NCI-H1048 (cell line): ENCODE results near the gene KMT5B.

ENCODE experiments used
- DNase-seq: peaks from one replicate; lab custom pipeline; 2025; lab: John Stamatoyannopoulos, UW

KMT5B gene

DNA sequence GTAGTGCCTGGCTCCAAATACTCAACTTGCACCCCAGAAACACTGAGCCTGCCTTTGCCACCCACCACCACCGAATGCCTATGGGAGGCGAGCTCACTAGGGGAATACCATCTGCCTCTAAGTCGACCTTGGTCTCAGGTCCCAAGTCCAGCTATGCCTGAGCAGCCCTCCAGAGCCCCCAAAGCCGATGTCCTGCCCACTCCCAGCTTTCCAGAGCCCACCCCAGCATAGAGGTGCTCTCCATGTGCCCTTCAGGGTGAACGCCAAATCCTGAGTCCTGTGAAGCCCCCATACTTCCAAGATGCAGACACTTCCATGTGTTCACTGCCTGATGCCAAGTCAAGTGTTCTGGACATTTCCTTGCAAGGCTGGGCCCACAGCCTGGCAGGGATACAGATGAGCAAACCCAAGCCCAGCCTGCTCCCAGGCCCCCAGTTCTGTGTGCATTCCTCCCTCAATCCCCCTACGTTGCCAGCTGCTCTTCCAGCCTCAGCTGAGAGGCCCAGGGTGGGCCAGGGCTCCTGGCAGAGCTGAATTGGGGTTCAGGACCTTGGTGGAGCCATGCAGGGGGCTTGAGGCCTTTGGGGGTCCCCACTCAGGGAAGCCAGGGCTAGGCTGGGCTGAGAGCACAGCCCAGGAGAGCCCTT lies 2.6 kb upstream of the KMT5B start:
- DNase-seq: no peak

DNA sequence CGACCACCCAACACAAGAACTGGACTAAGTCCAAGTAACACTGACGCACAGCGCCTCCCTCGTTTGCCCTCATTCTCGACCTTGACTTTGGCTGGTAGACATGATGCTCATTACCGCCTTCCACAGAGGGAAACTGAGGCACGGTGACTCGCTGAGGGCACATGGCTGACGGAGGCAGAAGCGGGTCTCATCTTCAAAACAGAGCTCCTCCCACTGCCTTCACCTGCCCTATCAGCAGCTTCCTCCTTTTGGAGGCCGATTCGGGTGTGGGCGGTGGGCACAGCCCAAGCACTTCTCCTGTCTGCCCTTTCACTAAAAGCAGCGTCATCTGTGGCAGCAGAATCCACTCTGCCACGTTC lies 2.0 kb upstream of the KMT5B start:
- no peak for DNase-seq

DNA sequence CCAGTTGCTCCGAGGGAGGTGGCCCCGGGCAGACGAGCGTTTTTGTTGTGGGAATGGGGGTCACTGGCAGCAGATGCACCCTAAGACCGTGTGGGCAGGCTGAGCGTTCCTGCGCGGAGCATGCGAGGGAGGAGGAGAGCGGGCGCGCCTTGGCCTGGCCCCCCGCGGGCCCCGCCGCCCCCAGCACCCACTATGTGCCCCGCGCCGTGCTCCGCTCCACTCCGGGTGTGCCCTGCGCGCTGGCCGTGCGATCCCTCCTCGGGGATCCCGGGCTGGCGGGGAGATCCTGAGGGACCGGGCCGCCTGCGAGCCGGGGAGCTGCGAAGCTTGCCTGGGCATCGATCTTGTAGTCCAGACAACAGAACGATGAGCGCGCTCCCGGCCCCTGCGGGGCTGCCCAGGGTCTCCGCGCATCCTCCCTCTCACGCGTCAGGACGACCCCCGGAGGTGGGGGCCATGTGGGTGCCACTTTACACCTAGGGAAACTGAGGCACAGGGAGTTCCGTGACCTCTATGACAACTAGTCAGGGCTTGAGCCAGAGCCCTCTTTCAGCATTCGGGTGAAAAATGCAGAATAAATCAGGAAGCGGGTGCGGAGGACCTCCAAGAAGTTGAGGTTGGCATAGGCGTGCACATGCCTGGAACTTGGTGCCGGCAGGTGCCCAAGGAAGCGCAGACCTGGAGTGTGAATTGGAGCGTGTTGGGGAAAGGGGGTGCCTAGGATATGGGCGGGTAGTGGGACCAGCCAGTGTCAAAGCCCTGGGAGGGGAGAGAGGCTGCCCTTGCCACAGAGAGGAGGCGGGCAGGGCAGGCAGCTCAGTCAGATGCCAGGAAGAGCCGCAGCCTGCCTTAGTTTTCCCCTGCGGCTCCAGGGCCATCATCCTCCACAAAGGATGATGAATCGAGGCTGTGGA lies 1.3 kb upstream of the KMT5B start:
- no peak for DNase-seq

DNA sequence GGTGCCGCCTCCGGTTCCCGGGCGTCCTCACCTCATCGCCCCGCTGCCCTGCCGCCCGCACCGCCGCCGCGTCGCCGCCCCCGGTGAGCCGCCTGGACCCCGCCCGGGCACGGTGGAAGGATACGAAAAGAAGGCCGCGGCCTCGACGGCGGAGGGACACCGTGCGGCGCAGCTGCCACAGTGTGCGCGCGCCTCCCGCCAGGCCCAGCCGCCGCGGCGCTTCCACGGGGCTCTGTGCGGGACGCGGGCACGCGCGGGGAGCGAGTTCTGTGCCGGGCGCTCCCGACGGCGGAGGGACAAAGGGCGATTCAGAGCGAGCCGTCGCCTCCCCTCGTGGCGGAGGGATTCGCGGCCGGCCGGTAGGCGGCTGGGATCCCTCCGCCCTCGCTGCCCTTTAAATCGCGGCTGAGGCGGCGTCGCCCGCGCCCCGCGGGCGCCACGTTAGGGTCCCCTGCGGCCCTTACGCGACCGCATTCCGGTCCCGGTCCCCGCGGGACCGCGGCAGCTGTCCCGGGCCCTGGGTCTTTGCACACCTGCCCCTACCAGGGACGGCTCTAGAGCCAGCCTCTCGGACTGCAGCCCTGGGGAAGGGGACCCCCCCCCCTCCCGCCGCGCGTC lies 568 bp upstream of the KMT5B start:
- DNase-seq: peak; percentile 77

DNA sequence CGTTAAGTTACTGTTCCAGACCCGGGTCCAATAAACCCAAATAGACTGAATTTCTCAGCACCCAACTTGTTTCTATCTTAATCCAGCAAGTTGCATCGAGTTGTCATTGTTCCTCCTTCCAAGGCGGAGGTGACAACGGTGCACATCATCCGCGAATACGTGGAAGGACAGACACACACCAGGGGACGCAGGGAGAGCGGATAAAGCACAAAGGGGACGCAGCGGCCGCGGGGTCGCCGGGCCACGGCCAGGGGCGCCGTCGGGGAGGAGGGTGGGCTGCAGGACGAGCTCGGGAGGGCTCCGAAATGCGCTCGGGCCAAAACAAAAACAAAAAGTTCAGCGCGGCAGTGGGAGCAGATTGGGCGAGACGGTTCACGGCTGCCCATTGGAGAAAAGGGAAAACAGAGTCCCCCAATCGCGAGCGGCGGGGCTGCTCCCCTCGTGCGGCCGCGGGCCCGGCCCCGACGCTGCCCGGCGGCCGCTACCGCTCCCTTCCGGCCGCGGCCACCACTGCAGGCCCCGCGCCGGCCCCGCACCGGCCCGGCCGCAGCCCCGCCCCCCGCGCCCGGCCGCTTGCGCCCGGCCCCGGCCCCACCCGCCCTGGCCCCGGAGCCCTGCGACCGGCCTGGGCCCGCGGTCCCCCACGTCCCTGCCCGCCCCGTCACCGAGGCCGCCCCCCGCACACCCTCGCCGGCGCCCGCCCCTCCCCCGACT lies 518 bp downstream of the KMT5B start:
- peak; percentile 20 for DNase-seq

DNA sequence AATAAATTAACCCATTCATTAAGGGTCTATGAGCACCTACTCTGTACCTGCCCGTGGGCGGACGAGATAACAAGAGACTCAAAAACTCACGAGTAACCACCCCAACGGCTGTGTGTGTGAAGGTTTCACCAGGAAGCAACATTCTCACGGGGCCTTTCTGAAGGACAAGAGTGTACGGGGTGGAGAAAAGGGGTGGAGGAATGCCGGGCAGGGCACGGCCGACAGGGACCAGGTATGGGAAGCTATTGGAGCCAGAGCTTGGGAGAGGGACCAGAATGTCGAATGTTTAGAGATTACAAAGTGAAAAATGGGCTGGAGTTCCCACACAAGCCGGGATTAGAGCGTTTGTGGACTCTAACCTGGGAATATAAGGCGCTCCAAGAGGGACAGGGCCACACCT lies 1.6 kb downstream of the KMT5B start:
- no peak for DNase-seq

DNA sequence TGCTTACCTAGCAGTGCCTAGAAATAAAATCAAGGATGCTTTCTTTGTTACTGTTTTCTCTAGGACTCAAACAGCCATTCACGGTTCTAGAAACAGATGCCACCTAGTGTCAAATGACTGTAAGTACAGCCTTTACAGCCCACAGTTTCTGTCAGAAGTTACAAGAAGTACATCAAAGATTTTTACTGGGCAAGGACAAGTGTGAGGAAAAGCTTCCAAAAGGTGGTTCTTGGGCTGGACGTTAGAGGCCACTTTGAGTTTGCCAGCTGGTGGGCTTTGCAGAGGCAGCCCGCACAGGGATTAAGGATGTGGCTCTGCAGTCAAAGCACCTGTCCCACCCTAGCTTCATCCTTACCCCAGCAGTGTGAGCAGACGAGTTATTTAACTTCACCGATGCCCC lies 6.9 kb downstream of the KMT5B start:
- peak; percentile 33 for DNase-seq

DNA sequence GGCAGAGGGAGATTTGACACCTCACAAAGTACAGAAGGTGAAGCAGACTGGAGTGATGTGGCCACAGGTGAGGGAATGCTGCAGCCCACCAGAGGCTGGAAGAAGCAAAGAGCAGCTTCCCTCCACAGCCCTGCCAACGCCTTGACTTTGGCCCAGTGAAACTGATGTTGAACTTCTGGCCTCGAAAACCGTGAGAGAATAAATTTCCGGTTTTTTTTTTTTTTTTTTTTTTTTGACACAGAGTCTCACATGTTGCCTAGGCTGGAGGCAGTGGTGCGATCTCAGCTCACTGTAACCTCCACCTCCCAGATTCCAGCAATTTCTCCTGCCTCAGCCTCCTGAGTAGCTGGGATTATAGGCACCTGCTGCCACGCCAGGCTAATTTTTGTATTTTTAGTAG lies 8.7 kb downstream of the KMT5B start:
- no peak for DNase-seq

DNA sequence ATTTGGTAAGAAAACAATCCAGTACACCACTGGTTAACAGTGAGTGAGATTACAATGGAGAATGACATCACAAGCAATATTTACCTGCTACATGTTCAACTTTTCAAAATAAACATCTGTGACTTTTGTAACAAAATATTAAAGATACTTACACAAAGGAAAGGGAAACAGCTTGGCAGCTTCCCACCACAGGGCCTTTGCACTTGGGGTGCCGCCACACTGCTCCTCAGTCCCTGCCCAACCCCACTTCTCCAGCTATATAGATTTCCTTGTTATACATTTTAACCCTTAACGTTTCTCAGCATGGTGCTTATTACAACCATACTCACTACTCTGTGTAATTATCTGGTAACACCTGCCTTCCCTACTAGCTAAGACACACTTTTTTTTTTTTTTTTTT lies 10.9 kb downstream of the KMT5B start:
- DNase-seq: no peak

DNA sequence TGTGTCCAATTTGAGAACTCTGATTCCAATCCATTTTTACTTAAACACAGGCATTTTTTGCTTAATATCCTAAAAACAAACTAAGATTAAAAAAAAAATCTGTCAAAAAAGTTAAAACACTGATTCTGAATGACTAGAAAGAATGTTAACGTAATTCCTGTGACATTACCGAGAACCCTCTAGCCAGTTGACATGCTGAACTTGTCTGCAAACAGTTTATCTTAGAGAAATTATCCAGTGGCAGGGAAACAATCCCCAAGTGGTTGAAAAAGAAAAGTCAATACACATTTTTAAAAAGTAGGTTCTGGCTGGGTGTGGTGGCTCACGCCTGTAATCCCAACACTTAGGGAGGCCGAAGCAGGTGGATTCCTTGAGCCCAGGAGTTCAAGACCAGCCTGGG lies 11.6 kb downstream of the KMT5B start:
- no peak for DNase-seq

DNA sequence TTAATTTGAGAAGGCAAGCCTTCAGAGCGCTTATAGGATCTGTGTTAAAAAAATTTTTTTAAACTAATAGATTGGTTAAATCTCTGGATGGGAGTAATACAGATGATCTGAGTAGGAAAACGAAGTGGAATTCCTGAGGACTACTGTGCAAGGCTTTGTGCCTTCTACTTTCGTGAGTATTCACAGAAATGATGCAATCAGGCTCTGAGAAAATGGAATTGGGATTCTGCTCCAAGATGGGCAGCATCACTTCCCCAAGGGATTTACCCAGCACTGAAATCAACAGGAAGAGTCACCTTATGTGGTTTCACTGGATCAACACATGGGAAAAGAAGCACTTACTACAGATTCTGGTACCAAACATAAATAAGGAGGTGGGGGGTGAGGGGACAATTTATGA lies 12.5 kb downstream of the KMT5B start:
- no peak for DNase-seq

DNA sequence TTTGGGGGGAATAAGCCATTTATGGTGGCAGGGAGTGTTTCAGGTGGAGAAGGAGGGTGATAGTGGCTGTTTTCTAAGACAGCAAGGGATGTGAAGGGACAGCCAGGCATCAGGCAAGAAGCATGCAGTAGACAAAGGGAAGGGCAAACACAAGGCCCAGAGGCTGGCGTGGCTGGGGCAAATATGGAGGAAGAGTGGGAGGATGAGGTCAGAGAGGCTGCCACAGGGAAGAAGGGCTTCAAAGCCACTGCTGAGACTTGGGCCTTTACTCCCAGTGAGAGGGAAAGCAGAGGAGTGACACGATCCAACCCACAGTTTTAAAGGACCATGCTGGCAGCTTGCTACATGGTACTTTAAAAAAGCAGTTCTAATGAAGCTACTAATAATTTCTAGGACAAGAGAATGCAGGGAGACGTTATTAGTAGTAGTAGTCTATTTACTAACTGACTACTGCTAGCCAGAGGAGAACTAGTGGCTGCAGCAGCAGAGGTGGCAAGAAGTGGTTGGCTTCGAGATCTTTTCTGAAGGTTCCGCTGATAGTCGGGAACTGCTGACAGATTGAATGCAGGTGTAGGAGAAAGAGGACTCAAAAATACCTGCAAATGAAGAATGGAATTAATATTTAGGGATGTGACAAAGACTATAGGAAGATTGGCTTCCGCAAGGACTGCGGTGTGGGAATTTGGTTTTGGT lies 13.7 kb downstream of the KMT5B start:
- DNase-seq: no peak

DNA sequence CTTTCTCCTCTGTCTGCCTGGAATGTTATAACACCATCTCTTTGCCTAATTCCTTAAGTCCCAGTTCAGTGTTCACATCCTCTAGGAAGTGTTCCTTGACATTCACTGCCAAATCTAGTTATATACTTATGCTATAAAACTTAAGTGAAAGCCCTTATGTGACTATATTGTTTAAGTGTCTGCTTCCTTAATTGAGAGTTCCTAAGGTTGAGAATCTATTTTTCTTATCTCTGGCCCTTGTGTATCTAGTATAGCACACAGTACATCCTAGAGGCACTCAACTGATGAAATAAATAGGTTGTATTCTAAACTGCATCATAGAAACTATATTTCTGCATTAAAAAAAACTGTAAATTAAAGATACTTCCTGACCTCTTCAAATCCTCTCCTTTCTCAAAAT lies 16.9 kb downstream of the KMT5B start:
- DNase-seq: no peak

DNA sequence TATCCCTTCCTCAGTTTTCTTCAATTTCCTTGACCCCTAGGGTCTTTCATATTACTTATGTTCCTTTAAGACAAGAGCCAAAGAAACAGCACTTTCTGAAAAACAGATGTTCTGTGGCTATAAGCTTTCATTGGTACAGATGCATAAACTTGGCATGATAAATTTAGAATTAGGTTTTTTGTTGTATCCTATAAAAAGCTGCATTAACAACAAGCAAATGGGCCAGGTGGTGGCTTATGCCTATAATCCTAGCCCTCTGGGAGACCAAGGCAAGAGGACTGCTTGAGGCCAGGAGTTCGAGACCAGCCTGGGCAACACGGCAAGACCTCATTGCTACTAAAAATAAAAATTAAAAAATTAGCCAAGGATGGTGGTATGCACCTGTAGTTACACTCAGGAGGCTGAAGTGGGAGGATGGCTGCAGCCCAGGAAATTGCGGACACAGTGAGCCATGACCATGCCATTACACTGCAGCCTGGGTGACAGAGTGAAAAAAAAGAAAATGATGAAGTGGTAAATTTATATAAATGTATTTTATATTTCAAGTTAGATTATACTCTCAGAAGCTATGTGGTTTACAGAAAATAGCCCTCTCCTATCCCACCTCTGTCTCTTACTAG lies 18.3 kb downstream of the KMT5B start:
- no peak for DNase-seq

DNA sequence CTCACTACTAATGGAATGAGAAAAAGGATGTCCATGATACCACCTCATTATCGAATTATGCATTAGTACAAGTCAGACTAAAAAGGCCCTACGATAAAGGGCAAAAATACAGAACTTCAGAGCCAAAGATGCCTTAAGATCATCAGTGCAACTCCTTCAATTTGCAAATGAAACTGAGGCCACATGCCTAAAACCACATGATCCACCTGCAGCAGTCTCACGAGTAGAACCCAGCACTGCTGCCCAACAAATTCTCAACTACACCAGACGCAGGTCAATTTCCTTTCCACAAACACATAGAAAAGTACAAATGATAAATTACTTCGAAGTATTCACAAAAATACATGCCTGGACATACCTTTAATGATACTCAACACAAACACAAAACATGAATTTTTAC lies 20.1 kb downstream of the KMT5B start:
- no peak for DNase-seq

DNA sequence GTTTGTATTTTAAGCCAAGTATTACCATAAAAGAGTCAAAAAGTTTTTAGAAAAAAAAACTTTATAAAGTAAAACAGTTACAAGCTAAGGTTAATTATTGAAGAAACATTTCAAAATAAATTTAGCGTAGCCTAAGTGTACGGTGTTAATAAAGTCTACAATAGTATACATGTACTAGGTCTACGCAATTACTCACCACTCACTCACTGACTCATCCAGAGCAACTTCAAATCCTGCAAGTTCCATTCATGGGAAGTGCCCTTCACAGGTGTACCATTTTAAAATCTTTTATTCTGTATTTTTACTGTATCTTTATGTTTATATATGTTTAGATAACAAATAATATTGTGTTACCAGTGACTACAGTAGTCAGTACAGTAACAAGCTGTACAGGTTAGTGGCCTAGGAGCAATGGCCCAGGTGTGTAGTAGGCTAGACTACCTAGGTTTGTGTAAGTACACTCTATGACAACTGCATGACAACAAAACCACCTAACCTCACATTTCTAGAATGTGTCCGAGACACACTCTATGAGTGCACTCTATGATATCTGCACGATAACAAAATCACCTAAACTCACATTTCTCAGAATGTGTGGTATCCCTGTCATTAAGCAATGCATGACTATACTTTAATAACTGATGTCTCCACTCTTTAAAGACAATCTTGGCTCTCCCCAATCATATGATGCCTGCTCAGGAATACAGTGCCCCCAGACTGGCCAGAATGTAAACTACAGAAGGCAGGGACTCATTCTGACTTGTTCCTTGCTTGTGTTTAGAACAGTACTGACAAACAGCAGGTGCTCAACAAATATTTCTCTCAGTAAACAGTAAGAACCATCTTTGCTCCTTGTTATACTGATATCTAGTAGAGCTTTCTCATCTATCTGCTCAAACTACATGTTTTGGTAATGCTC lies 21.2 kb downstream of the KMT5B start:
- DNase-seq: no peak

DNA sequence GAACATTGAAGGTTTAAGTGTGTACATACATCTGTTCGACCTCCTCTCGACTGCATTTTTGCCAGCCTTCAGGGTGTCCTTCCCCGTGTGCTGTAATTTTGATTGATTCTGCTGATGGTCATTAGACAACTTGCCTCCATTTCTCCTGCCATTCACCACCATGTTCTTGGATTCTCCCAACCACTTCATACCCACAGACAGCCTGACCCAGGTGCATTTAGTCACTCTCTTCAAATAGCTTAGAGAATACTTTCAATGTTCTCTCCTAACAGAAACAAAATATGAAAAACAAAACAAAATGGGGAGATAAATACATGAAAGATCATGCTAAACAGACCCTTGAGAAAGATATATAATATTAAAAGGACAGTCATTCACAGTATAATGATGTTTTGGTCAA lies 23.2 kb downstream of the KMT5B start:
- DNase-seq: no peak

DNA sequence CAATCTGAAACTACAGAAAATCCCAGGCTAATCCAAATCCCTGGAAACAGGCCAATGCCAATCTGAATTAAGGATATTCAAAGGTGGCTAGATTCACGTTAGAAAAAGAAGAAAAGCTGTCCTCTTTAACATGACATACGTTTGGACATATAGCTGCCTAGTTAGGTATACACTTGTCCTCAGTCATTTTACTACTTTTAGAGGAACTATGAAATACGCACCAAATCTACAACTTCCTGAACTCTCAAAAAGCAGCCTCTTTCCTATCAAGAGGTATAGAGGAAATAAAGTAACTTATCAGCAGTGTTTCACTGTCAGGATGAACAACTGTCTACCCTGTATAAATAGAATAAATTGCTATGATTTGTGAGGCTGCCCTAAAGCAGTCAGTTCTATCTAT lies 24.0 kb downstream of the KMT5B start:
- no peak for DNase-seq

DNA sequence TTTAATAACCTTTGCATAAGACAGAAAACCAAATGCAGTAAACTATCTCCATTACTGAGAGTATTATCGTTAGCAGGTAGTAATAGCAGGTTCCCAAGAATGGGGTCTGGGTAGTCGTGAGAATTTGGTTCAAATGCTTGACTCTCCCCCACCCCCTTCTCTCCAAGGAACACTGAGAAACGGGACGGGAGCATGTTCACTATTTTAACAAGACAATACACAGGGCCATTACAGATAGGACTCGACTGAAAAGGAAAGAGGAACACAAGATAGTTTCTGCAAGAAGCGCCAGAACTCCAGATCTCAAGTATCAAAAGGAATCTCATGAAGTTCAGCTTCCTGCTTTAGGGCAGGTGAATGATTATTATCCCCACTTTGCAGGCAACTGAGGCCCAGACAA lies 27.0 kb downstream of the KMT5B start:
- no peak for DNase-seq

DNA sequence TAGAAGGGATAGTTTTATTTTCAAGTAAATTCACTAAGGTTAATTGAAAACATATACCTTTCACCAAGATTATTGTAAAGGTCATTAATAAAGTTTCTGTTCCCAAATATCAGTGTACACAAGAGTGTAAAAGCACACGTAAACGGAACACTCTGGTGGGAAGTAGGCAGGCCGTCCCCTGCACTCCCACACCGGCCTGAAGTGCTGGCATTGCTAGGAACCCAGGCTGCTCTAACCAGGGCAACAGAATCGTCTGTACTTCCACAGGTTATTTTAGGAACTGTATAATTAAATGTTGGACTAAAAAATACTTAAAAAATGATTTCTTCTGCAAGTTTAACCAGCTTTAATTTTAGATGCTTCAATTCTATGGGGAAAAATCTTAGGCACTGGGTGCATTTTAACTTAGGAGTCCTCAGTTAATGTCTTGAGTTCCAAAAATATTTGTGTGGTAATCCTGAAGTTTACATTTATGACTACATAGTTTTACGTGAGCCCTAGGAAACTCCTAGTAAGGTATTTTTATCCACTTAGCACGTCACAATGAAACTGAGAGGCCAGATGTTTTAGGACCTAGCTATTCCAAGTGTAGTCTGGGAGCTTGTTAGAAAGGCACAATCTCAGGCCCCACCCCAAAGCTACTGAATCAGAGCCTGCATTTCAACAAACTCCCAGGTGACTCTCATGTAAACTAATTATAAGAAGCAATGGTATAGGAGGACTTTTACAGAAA lies 31.2 kb downstream of the KMT5B start:
- no peak for DNase-seq
